ENCODE measurements around the gene VAPA. TPM values are rescaled to one million over a fixed set of nuclear protein-coding genes. Genes with fewer than 3 reads are reported as not detected.
"Not testable (repeated sequence)": the region's sequence is repeated elsewhere in the genome, so short reads cannot be mapped to it uniquely, and the experiment has no call there.

The VAPA gene
- total RNA-seq, 3 donors from 2014 or later = 240 to 333 (median 273) TPM

DNA sequence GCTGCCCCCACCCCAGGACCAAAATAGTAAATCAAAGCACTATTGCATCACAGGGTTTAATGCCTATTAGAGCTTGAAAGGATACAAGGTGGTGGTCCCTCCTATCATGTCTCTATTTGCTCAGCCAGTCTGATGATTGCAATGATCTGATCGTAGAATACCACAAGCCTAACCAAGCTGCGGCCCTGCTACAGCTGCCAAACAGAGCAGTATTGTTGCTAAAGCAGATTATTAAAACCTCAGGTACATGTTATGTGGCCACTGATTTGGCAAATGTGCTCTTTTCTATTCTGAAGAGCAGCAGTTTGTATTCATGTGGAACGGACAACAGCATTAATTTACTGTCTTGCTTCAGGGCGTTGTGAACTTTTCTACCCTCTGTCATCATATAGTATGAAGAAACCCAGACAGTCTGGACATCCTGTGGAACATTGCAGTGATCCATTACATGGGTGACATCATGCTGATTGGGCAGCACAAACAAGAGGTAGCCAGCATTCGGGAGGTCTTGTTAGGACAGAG, 8.4 kb upstream of the VAPA start:
- no peaks in the 10 kb centered on the region for H3K36me3 ChIP-seq (ENCODE audit: low read depth)
- DNase-seq (no peak), ATAC-seq (no peak)
- no peaks in the 10 kb centered on the region for H3K9me3 ChIP-seq
- no peak overlapping the region for H3K4me3 ChIP-seq
- intact Hi-C loops (cut with DNase I, micrococcal nuclease) = no loop called here
- no peaks in the 10 kb centered on the region for H3K4me1 ChIP-seq (ENCODE audit: low read depth)
- TF ChIP-seq, protein P1, sequence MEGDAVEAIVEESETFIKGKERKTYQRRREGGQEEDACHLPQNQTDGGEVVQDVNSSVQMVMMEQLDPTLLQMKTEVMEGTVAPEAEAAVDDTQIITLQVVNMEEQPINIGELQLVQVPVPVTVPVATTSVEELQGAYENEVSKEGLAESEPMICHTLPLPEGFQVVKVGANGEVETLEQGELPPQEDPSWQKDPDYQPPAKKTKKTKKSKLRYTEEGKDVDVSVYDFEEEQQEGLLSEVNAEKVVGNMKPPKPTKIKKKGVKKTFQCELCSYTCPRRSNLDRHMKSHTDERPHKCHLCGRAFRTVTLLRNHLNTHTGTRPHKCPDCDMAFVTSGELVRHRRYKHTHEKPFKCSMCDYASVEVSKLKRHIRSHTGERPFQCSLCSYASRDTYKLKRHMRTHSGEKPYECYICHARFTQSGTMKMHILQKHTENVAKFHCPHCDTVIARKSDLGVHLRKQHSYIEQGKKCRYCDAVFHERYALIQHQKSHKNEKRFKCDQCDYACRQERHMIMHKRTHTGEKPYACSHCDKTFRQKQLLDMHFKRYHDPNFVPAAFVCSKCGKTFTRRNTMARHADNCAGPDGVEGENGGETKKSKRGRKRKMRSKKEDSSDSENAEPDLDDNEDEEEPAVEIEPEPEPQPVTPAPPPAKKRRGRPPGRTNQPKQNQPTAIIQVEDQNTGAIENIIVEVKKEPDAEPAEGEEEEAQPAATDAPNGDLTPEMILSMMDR (IDR thresholded peaks at IDR 0.05) = no peak

DNA sequence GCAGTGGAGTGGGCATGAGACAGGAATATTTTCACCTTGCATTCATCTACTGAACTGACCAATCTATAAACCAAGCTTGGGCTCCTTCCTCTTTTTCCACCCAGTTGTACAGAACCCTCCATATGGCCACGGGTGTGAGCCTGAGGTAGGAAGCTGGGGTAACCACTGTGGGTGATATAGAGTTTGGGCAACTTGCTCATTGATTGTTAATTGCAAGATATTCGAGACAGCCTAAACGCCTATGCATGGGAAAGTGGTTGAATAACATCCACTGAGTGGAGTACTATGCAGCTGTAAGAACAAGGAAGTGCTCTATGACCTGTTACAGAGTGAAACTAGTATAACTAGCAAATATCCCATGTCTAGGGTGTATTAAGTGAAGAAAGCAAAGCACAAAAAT, 7.3 kb upstream of the VAPA start:
- Histone ChIP-seq H3K9me3 (no peaks in the 10 kb centered on the region), H3K4me1 (ENCODE audit: low read depth) (no peaks in the 10 kb centered on the region), H3K36me3 (ENCODE audit: low read depth) (no peaks in the 10 kb centered on the region), H3K4me3 (no peak overlapping the region)
- DNase-seq = no peak
- TF ChIP-seq, protein P1 (IDR thresholded peaks at IDR 0.05) = no peak
- ATAC-seq = peak; percentile 59
- intact Hi-C loops (cut with DNase I, micrococcal nuclease) = no loop called here

DNA sequence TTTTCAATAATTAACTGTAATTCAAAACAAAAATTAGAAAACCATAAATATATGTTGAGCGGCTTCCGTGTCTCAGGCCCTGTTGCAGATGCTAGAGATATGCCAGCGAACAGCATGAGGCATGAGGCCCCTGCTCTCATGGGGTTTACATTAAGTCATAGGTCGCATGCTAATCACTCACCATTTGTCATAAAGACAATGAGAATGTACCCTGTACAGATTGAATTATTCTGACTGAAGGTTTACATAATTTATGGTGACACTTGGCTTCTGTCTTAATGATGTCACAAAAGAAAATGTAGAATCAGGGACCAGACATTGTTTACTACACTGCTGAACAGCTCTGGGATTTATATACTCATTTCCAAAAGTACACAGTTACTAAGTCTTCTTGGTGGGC, 5.9 kb upstream of the VAPA start:
- H3K4me3 ChIP-seq = no peak overlapping the region
- TF ChIP-seq, protein P1 (IDR thresholded peaks at IDR 0.05) = no peak
- H3K36me3 ChIP-seq (ENCODE audit: low read depth) = no peaks in the 10 kb centered on the region
- intact Hi-C loops (cut with DNase I, micrococcal nuclease) = no loop called here
- no peaks in the 10 kb centered on the region for H3K9me3 ChIP-seq
- DNase-seq (no peak), ATAC-seq (no peak)
- H3K4me1 ChIP-seq (ENCODE audit: low read depth) = peaks cover 2% of the 10 kb centered on the region

DNA sequence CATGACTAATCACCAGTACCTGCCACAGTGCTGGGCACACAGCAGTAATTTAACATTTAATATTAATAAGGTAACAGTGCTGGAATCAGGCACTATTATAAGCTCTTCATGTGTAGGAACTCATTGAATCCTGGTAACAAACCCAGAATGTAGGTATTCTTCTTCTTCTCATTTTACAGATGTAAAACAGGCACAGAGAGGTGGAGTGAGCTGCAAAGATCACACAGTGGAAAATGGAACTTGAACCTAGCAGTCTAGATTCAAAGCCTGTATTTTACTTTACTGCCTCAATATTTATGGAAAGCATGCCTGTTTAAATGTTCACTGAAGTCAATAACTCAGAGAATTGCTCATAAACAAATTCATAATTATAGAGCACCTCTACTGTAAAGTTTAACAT, 3.7 kb upstream of the VAPA start:
- TF ChIP-seq, protein P1 (IDR thresholded peaks at IDR 0.05) = no peak
- ATAC-seq = no peak
- intact Hi-C loops (cut with DNase I, micrococcal nuclease) = loop anchor here in 1 of 2 donors (5.0 kb wide), 1 partner anchor 203 kb away; the partner anchor contains the start of gene RAB31
- no peak for DNase-seq
- Histone ChIP-seq H3K36me3 (ENCODE audit: low read depth) (no peaks in the 10 kb centered on the region), H3K4me3 (no peak overlapping the region), H3K4me1 (ENCODE audit: low read depth) (peaks cover 8% of the 10 kb centered on the region), H3K9me3 (no peaks in the 10 kb centered on the region)

DNA sequence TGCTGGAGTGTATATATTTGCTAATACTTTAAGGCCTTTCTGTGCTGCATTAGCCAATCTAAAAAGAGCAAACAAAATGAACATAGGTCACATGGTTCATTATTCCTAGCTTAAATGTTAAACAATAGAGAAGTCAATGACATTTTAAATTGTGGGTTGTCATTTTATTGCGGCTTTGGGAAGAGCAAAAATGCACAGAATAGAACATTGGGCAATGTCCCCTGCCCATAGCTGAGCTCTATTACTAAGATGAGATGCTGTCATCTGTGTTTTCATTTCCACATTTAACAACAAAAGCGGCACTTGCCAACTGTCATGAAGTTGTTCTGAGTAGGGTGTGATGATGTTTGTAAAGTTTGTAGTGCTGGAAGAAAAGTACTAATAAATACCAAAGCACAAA, 3.2 kb upstream of the VAPA start:
- H3K9me3 ChIP-seq = no peaks in the 10 kb centered on the region
- peaks cover 8% of the 10 kb centered on the region for H3K4me1 ChIP-seq (ENCODE audit: low read depth)
- TF ChIP-seq, protein P1 (IDR thresholded peaks at IDR 0.05) = no peak
- ATAC-seq (no peak), DNase-seq (no peak)
- H3K4me3 ChIP-seq = no peak overlapping the region
- intact Hi-C loops (cut with DNase I, micrococcal nuclease) = loop anchor here in 1 of 2 donors (5.0 kb wide), 1 partner anchor 203 kb away; the partner anchor contains the start of gene RAB31
- no peaks in the 10 kb centered on the region for H3K36me3 ChIP-seq (ENCODE audit: low read depth)

DNA sequence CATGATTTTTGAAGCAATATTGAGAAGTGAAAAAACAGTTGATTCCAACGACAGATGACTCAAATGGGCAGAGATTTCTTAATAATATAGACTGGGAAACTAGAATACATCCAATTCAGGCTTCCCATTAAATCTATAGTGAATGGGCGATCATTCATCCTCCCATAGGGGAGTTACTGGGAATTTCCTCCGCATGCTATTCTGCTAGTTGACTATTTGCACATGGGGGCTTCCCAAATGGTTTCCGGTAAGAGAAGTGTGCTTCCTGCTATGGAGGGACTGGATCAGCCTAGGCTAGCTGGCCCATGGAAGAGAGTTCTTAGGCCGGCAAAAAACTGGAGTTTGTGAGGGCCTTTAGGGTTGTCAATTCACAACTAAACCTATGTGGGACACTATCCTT, 2.6 kb upstream of the VAPA start:
- H3K4me3 ChIP-seq = no peak overlapping the region
- TF ChIP-seq, protein P1 (IDR thresholded peaks at IDR 0.05) = no peak
- peaks cover 8% of the 10 kb centered on the region for H3K4me1 ChIP-seq (ENCODE audit: low read depth)
- ATAC-seq (no peak), DNase-seq (no peak)
- intact Hi-C loops (cut with DNase I, micrococcal nuclease) = loop anchor here in 1 of 2 donors (5.0 kb wide), 1 partner anchor 204 kb away; the partner anchor contains the start of gene RAB31
- H3K36me3 ChIP-seq (ENCODE audit: low read depth) = no peaks in the 10 kb centered on the region
- H3K9me3 ChIP-seq = no peaks in the 10 kb centered on the region

DNA sequence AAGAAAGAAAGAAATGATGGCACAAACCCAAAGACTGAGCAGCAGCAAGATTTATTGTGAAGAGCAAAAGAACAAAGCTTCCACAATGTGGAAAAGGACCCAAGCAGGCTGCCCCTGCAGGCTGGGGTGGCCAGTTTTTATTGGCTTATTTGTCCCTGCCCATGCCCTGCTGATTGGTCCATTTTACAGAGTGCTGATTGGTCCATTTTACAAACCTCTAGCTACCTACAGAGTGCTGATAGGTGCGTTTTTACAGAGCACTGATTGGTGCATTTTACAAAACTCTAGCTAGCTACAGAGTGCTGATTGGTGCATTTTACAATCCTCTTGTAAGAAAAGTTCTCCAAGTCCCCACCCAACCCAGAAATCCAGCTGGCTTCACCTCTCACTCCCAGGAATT, 1.5 kb upstream of the VAPA start:
- not testable (repeated sequence) for H3K9me3 ChIP-seq; H3K36me3 ChIP-seq (ENCODE audit: low read depth); ATAC-seq; DNase-seq; H3K4me3 ChIP-seq
- intact Hi-C loops (cut with DNase I, micrococcal nuclease) = loop anchor here in 1 of 2 donors (5.0 kb wide), 1 partner anchor 205 kb away; the partner anchor contains the start of gene RAB31
- H3K4me1 ChIP-seq (ENCODE audit: low read depth) = peaks cover 19% of the 10 kb centered on the region

All from mucosa of descending colon (tissue), 3 donors.